Measurements from ENCODE around the gene NTS. TPM values are rescaled to one million over a fixed set of nuclear protein-coding genes. Genes with fewer than 3 reads are reported as not detected.

The NTS gene, protein sequence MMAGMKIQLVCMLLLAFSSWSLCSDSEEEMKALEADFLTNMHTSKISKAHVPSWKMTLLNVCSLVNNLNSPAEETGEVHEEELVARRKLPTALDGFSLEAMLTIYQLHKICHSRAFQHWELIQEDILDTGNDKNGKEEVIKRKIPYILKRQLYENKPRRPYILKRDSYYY
- total RNA-seq, result not detected

DNA sequence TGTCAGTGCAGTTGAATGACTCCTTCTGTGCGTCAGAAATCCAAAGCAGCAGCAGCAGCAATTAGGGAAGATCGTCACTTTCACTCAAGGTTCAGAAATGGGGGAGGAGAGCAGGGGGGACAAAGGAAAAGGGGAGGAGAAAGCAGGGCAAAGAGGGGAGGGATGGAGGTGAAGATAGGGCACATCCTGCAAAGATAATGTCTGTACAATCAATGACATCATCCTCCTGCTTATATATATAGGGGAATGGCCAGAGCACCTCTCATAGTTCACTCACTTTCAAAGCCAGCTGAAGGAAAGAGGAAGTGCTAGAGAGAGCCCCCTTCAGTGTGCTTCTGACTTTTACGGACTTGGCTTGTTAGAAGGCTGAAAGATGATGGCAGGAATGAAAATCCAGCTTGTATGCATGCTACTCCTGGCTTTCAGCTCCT, at the start of gene NTS:
Gene NTS, plus strand, starts transcription at position 265 of the 431 bp plus-strand sequence. Its CDS starts 109 bp downstream, at position 374.
- no peaks in the 10 kb centered on the region for H3K36me3 ChIP-seq
- H3K27ac ChIP-seq, result no peak within 1 kb of the TSS
- no peak for TF ChIP-seq EP300 (IDR thresholded peaks at IDR 0.05; ENCODE audit: low read depth)
- TF ChIP-seq, protein P1, sequence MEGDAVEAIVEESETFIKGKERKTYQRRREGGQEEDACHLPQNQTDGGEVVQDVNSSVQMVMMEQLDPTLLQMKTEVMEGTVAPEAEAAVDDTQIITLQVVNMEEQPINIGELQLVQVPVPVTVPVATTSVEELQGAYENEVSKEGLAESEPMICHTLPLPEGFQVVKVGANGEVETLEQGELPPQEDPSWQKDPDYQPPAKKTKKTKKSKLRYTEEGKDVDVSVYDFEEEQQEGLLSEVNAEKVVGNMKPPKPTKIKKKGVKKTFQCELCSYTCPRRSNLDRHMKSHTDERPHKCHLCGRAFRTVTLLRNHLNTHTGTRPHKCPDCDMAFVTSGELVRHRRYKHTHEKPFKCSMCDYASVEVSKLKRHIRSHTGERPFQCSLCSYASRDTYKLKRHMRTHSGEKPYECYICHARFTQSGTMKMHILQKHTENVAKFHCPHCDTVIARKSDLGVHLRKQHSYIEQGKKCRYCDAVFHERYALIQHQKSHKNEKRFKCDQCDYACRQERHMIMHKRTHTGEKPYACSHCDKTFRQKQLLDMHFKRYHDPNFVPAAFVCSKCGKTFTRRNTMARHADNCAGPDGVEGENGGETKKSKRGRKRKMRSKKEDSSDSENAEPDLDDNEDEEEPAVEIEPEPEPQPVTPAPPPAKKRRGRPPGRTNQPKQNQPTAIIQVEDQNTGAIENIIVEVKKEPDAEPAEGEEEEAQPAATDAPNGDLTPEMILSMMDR (IDR thresholded peaks at IDR 0.05), result no peak
- TF ChIP-seq POLR2AphosphoS5 (IDR thresholded peaks at IDR 0.05), result no peak
- no peak for TF ChIP-seq POLR2A (IDR thresholded peaks at IDR 0.05)
- no peaks in the 10 kb centered on the region for H3K9me3 ChIP-seq
- H3K4me3 ChIP-seq, result no peak within 1 kb of the TSS
- WGBS, 2 donors (ENCODE audit: low coverage in 1 of 2), result 20 to 24% methylated on average over 3 of the region's 3 CpGs
- in situ Hi-C loops (cut with MboI; ENCODE audit: low pct_ligation_motif_present in 1 of 4, low pct_unique_long_range_greater_than_20kb in 1 of 4, low sequenced_read_pairs in 3 of 4), result loop anchor here in 3 of 4 donors (25.0 kb wide), 3 partner anchors 287 to 387 kb away; no protein-coding TSS in a partner anchor
- no peaks in the 10 kb centered on the region for H3K27me3 ChIP-seq
- H3K4me1 ChIP-seq, result no peaks in the 10 kb centered on the region
- no peak for DNase-seq
- intact Hi-C loops (cut with DNase I; ENCODE audit: low total_unique reads), result loop anchor here (10.0 kb wide), 1 partner anchor 399 kb away; no protein-coding TSS in a partner anchor

DNA sequence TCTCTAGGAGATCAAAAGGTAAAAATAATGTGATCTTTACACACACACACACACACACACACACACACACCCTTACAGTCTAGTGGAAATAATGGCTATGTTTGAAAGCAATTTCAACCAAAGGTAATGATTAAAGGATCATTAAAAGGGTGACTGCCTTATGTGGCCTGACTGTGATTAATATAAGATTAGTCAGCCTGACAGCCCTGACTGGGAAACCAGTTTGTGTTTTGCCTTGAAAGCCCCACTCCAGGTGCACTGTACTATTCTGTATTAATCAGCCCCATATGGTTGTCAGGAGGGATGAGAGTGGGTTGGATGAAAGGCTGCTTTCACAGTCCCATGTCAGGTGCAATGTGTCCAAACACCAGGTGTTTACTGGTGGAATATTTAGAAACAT, 48.3 kb upstream of the NTS start:
- in situ Hi-C loops (cut with MboI; ENCODE audit: low pct_ligation_motif_present in 1 of 4, low pct_unique_long_range_greater_than_20kb in 1 of 4, low sequenced_read_pairs in 3 of 4) (no loop called here), intact Hi-C loops (cut with DNase I; ENCODE audit: low total_unique reads) (no loop called here)
- Histone ChIP-seq H3K4me3 (no peak overlapping the region), H3K4me1 (no peaks in the 10 kb centered on the region), H3K9me3 (no peaks in the 10 kb centered on the region), H3K27ac (no peak overlapping the region), H3K36me3 (no peaks in the 10 kb centered on the region), H3K27me3 (no peaks in the 10 kb centered on the region)
- TF ChIP-seq, protein P1 (IDR thresholded peaks at IDR 0.05), result no peak
- TF ChIP-seq EP300 (IDR thresholded peaks at IDR 0.05; ENCODE audit: low read depth) (no peak), POLR2A (IDR thresholded peaks at IDR 0.05) (no peak), POLR2AphosphoS5 (IDR thresholded peaks at IDR 0.05) (no peak)
- DNase-seq, result no peak

DNA sequence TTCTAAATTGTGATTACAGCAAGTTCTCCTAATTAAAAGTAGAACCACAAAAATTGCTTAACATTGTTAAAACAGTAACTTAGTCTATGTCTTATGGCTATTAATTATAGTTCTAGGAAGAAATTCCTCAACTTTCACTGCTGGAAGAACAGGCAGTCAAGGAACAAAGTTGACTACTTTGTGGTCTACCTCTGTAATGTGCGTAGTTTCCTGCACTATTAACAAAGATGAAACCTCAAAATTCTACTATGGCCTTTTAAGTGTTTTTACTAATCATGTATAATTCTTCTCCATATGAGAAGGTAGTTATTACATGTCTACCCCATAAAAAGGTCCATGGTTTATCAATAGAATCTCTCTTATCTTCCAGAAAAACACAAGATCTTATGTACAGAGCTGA, 45.5 kb upstream of the NTS start:
- no peak overlapping the region for H3K4me3 ChIP-seq
- H3K9me3 ChIP-seq, result no peaks in the 10 kb centered on the region
- intact Hi-C loops (cut with DNase I; ENCODE audit: low total_unique reads), result no loop called here
- H3K27ac ChIP-seq, result no peak overlapping the region
- no peaks in the 10 kb centered on the region for H3K4me1 ChIP-seq
- DNase-seq, result no peak
- TF ChIP-seq POLR2AphosphoS5 (IDR thresholded peaks at IDR 0.05) (no peak), EP300 (IDR thresholded peaks at IDR 0.05; ENCODE audit: low read depth) (no peak), POLR2A (IDR thresholded peaks at IDR 0.05) (no peak)
- TF ChIP-seq, protein P1 (IDR thresholded peaks at IDR 0.05), result no peak
- no peaks in the 10 kb centered on the region for H3K36me3 ChIP-seq
- 92% methylated on average over 1 of the region's 1 CpG; no CpG with 5 or more reads in 1 of the 2 donors for WGBS, 2 donors (ENCODE audit: low coverage in 1 of 2)
- no peaks in the 10 kb centered on the region for H3K27me3 ChIP-seq
- in situ Hi-C loops (cut with MboI; ENCODE audit: low pct_ligation_motif_present in 1 of 4, low pct_unique_long_range_greater_than_20kb in 1 of 4, low sequenced_read_pairs in 3 of 4), result no loop called here

DNA sequence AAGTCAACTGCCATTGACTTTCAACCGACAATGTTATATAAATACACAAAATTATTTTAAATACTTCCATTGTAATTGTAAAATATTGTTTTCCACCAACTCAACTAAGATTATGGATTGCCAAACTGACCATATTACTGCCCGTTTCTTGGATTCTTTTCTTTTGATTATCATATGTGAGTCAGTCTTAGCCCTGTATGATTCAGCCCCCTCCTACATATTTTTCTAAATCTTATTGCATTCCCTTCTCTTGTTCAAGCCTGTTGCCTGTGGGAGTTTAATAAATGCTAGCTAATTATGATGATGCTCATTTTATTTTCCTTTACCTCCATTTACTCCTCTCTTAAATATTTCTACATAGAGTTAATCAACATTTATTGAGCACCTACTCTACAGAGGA, 44.7 kb upstream of the NTS start:
- WGBS, 2 donors (ENCODE audit: low coverage in 1 of 2), result 73 to 74% methylated on average over 2 of the region's 2 CpGs
- in situ Hi-C loops (cut with MboI; ENCODE audit: low pct_ligation_motif_present in 1 of 4, low pct_unique_long_range_greater_than_20kb in 1 of 4, low sequenced_read_pairs in 3 of 4), result no loop called here

More for the DNA sequence above, 44.7 kb upstream of the NTS start:
- intact Hi-C loops (cut with DNase I; ENCODE audit: low total_unique reads), result no loop called here
- Histone ChIP-seq H3K9me3 (no peaks in the 10 kb centered on the region), H3K4me3 (no peak overlapping the region), H3K27me3 (no peaks in the 10 kb centered on the region), H3K27ac (no peak overlapping the region), H3K4me1 (peaks cover 0 to 2% (median 0%) of the 10 kb centered on the region in 4 donors), H3K36me3 (no peaks in the 10 kb centered on the region)
- no peak for DNase-seq
- TF ChIP-seq EP300 (IDR thresholded peaks at IDR 0.05; ENCODE audit: low read depth) (no peak), POLR2A (IDR thresholded peaks at IDR 0.05) (no peak), POLR2AphosphoS5 (IDR thresholded peaks at IDR 0.05) (no peak)
- TF ChIP-seq, protein P1 (IDR thresholded peaks at IDR 0.05), result no peak

All from transverse colon (tissue), 4 donors.